IPS DF 4.7 (cell line): Measurements from ENCODE around the gene NABP1.

Source experiments
- DNase-seq: peaks from one replicate; pipeline ENCODE4 v3.0.0-alpha.2; 2013; ENCODE audit warnings: low spot score; ENCODE audit errors: extremely low read depth

Gene NABP1

GRCh38 chr2:191649519-191649918, 28.4 kb upstream of the NABP1 start:
- DNase-seq: no peak

- no peak for DNase-seq
Measured at GRCh38 chr2:191650896-191651773, 26.8 kb upstream of the NABP1 start.

GRCh38 chr2:191653667-191654391, 24.1 kb upstream of the NABP1 start:
- no peak for DNase-seq

GRCh38 chr2:191656391-191656790, 21.5 kb upstream of the NABP1 start:
- no peak for DNase-seq

- no peak for DNase-seq
Measured at GRCh38 chr2:191656792-191657191, 21.1 kb upstream of the NABP1 start.

- DNase-seq: no peak
Measured at GRCh38 chr2:191657977-191658376, 20.0 kb upstream of the NABP1 start.

GRCh38 chr2:191659198-191659597, 18.7 kb upstream of the NABP1 start:
- DNase-seq: no peak

GRCh38 chr2:191660575-191660974, 17.4 kb upstream of the NABP1 start:
- no peak for DNase-seq

GRCh38 chr2:191661097-191661924, 16.6 kb upstream of the NABP1 start:
- DNase-seq: no peak

GRCh38 chr2:191664823-191665677, 12.9 kb upstream of the NABP1 start:
- no peak for DNase-seq

GRCh38 chr2:191666226-191666625, 11.7 kb upstream of the NABP1 start:
- no peak for DNase-seq

- DNase-seq: no peak
Measured at GRCh38 chr2:191666732-191667131, 11.2 kb upstream of the NABP1 start.

- no peak for DNase-seq
Measured at GRCh38 chr2:191670076-191670475, 7.9 kb upstream of the NABP1 start.

- no peak for DNase-seq
Measured at GRCh38 chr2:191670787-191671186, 7.1 kb upstream of the NABP1 start.

GRCh38 chr2:191675807-191676721, 1.9 kb upstream of the NABP1 start:
- no peak for DNase-seq

- DNase-seq: no peak
Measured at GRCh38 chr2:191676790-191677645, 918 bp upstream of the NABP1 start.

GRCh38 chr2:191678437-191679100, 633 bp downstream of the NABP1 start:
- DNase-seq: no peak
